HEK293 (cell line): ENCODE data around the gene KARS1.

Experiments used
- CTCF ChIA-PET: fragments of 350-600 bp; formaldehyde crosslinking; extraction: SDS; loops from one replicate; lab custom pipeline; 2021; ENCODE audit warnings: antibody characterized with exemption; lab: Yijun Ruan, JAX
- POLR2A ChIA-PET: fragments of 300-600 bp; formaldehyde crosslinking; extraction: SDS; loops from one replicate; lab custom pipeline; 2020; ENCODE audit warnings: antibody characterized with exemption, inconsistent platforms; lab: Yijun Ruan, JAX
- H3K27ac ChIP-seq: fragments of 200-500 bp; sonication (Bioruptor generic); 2 replicates; pipeline ENCODE4 v1.5.1; 2014; ENCODE audit warnings: low read depth, low read length, control low read depth, inconsistent platforms; ENCODE audit errors: extremely low read depth
- H3K36me3 ChIP-seq, 2 experiments: fragments of 200-500 bp in 1 of 2; sonication (Bioruptor generic) in 1 of 2; 1 replicate in 1 of 2; 2 replicates in 1 of 2; pipeline ENCODE4 v1.5.1; 2014 to 2017; ENCODE audit warnings: inconsistent platforms in 2 of 2, low read length in 2 of 2; ENCODE audit not compliant: control insufficient read depth in 2 of 2, insufficient read depth in 1 of 2
- H3K4me1 ChIP-seq: fragments of 200-500 bp; sonication (Bioruptor generic); 2 replicates; pipeline ENCODE4 v1.5.1; 2014; ENCODE audit warnings: mild to moderate bottlenecking, low read length, inconsistent platforms; ENCODE audit not compliant: control insufficient read depth, insufficient read depth
- H3K4me3 ChIP-seq: 2 replicates; pipeline ENCODE4 v1.5.1; 2011; ENCODE audit warnings: low read depth, mild to moderate bottlenecking, control low read depth, low read length, moderate library complexity
- H3K9me3 ChIP-seq: fragments of 200-500 bp; sonication (Bioruptor generic); 2 replicates; pipeline ENCODE4 v1.5.1; 2014; ENCODE audit warnings: low read depth, low read length, inconsistent platforms; ENCODE audit not compliant: control insufficient read depth, insufficient read depth
- GLI2 ChIP-seq: fragments of 450-650 bp; formaldehyde crosslinking; IDR thresholded peaks from 2 replicates; pipeline ENCODE4; 2017; ENCODE audit warnings: missing biosample characterization, missing genetic modification characterization, low read depth, borderline replicate concordance
- HOXD13 ChIP-seq: sonication (generic); formaldehyde crosslinking; IDR thresholded peaks from 2 replicates; pipeline ENCODE4 v1.8.0; 2022; ENCODE audit warnings: missing genetic modification reagents, borderline replicate concordance
- REPIN1 ChIP-seq: fragments of 450-650 bp; formaldehyde crosslinking; IDR thresholded peaks from 2 replicates; pipeline ENCODE4 v1.5.1; 2017; ENCODE audit warnings: missing biosample characterization, missing genetic modification characterization, low read depth
- SCRT1 ChIP-seq: fragments of 450-650 bp; formaldehyde crosslinking; IDR thresholded peaks from 2 replicates; pipeline ENCODE4 v1.5.1; 2016; ENCODE audit warnings: missing biosample characterization, missing genetic modification characterization, borderline replicate concordance
- SP2 ChIP-seq: fragments of 450-650 bp; formaldehyde crosslinking; IDR thresholded peaks from 2 replicates; pipeline ENCODE4 v1.5.1; 2016; ENCODE audit warnings: missing biosample characterization, missing genetic modification characterization
- ZBTB20 ChIP-seq: fragments of 450-650 bp; formaldehyde crosslinking; IDR thresholded peaks from 2 replicates; pipeline ENCODE4 v1.5.1; 2016; ENCODE audit warnings: missing biosample characterization, missing genetic modification characterization
- ZFP3 ChIP-seq: fragments of 450-650 bp; formaldehyde crosslinking; IDR thresholded peaks from 2 replicates; pipeline ENCODE4 v1.5.1; 2016; ENCODE audit warnings: low read depth, missing biosample characterization, missing genetic modification characterization
- ZIC2 ChIP-seq: fragments of 450-650 bp; formaldehyde crosslinking; IDR thresholded peaks from 2 replicates; pipeline ENCODE4 v1.5.1; 2016; ENCODE audit warnings: missing biosample characterization, missing genetic modification characterization
- ZNF10 ChIP-seq: fragments of 450-650 bp; formaldehyde crosslinking; IDR thresholded peaks from 2 replicates; pipeline ENCODE4 v1.5.1; 2017; ENCODE audit warnings: missing biosample characterization, missing genetic modification characterization
- ZNF138 ChIP-seq: fragments of 450-650 bp; formaldehyde crosslinking; IDR thresholded peaks from 2 replicates; pipeline ENCODE4 v1.5.1; 2016; ENCODE audit warnings: missing biosample characterization, missing genetic modification characterization, borderline replicate concordance
- ZNF174 ChIP-seq: fragments of 450-650 bp; formaldehyde crosslinking; IDR thresholded peaks from 2 replicates; pipeline ENCODE4 v1.5.0; 2017; ENCODE audit warnings: missing biosample characterization, mild to moderate bottlenecking, missing genetic modification characterization
- ZNF404 ChIP-seq: fragments of 450-650 bp; formaldehyde crosslinking; IDR thresholded peaks from 2 replicates; pipeline ENCODE4 v1.5.1; 2017; ENCODE audit warnings: missing biosample characterization, missing genetic modification characterization
- ZNF416 ChIP-seq: fragments of 450-650 bp; formaldehyde crosslinking; IDR thresholded peaks from 2 replicates; pipeline ENCODE4 v1.5.1; 2016; ENCODE audit warnings: missing biosample characterization, missing genetic modification characterization
- ZNF433 ChIP-seq: fragments of 450-650 bp; formaldehyde crosslinking; IDR thresholded peaks from 2 replicates; pipeline ENCODE4 v1.5.1; 2016; ENCODE audit warnings: missing biosample characterization, missing genetic modification characterization, low read depth
- ZNF514 ChIP-seq: fragments of 450-650 bp; formaldehyde crosslinking; IDR thresholded peaks from 2 replicates; pipeline ENCODE4 v1.5.1; 2016; ENCODE audit warnings: missing biosample characterization, missing genetic modification characterization
- ZNF560 ChIP-seq: fragments of 450-650 bp; formaldehyde crosslinking; IDR thresholded peaks from 2 replicates; pipeline ENCODE4 v1.5.1; 2017; ENCODE audit warnings: missing biosample characterization, missing genetic modification characterization, borderline replicate concordance
- ZNF610 ChIP-seq: fragments of 450-650 bp; formaldehyde crosslinking; IDR thresholded peaks from 2 replicates; pipeline ENCODE4 v1.5.1; 2016; ENCODE audit warnings: missing biosample characterization, missing genetic modification characterization, borderline replicate concordance
- ZNF658 ChIP-seq: fragments of 450-650 bp; formaldehyde crosslinking; IDR thresholded peaks from 2 replicates; pipeline ENCODE4; 2016; ENCODE audit warnings: missing biosample characterization, missing genetic modification characterization
- ZNF837 ChIP-seq: fragments of 450-650 bp; formaldehyde crosslinking; IDR thresholded peaks from 2 replicates; pipeline ENCODE4 v1.5.1; 2016; ENCODE audit warnings: missing biosample characterization, missing genetic modification characterization
- TF ChIP-seq, protein P1 (sequence below): fragments of 450-650 bp; formaldehyde crosslinking; IDR thresholded peaks from 2 replicates; pipeline ENCODE4 v1.5.1; 2016; ENCODE audit warnings: missing biosample characterization, missing genetic modification characterization
- TF ChIP-seq, protein P2 (sequence below): sonication (generic); formaldehyde crosslinking; IDR thresholded peaks from 2 replicates; pipeline ENCODE4 v1.8.1; 2022; ENCODE audit warnings: mild to moderate bottlenecking, moderate library complexity, missing genetic modification reagents
- TF ChIP-seq, protein P3 (sequence below): fragments of 450-650 bp; formaldehyde crosslinking; IDR thresholded peaks from 2 replicates; pipeline ENCODE4 v1.5.1; 2016; ENCODE audit warnings: missing biosample characterization, missing genetic modification characterization, borderline replicate concordance

The KARS1 gene

DNA sequence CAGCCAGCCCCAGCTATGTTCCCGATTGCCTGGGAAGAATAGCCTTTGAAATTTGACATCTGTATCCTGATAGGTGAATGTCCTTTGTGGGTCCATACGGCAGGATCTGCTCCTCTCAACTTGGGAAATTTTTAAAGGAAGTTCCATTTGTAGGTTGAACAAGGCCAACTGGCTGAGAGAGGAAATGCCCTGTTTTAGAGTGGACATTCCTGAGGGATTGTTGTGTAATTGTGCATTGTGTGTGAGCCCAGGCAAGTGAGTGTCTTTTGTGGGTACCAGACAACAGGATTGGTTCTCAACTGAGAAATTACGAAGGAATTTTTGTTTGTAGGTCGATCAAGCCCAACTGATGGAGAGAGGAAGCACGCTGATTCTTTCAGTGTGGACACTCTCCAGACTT is 31.9 kb upstream of the KARS1 start (continued):
- no peak for TF ChIP-seq ZNF433 (tag by site-specific recombination)
- TF ChIP-seq ZNF658 (tag by site-specific recombination) = no peak
- TF ChIP-seq ZNF560 (tag by site-specific recombination) = no peak
- no peak for TF ChIP-seq ZNF404 (tag by site-specific recombination)
- TF ChIP-seq, protein P1, sequence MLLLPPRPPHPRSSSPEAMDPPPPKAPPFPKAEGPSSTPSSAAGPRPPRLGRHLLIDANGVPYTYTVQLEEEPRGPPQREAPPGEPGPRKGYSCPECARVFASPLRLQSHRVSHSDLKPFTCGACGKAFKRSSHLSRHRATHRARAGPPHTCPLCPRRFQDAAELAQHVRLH (tag by site-specific recombination) = no peak
- no peak for TF ChIP-seq ZNF138 (tag by site-specific recombination)
- TF ChIP-seq ZNF416 = no peak
- no peak for TF ChIP-seq ZNF174
- TF ChIP-seq, all 188 proteins: peak for 0

DNA sequence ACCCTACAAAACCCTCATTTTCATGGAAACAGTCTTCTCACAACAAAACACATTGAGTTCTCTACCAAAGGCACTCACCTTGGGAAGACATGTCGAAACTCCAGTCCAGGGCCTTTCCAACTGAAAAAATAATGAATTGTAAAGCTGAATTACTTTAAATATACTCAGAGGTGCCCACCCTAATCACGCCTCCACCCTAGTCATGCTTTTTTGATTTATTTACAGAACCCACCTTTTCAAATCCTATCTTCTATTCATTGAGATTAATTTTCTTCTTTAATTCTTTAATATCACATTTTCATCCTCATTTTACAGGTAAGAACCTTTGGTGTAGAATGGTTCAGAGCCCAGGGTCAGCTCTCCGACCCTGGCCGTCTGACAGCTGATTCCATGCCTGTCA is 29.4 kb upstream of the KARS1 start, which contains the start of gene CPHXL2:
CPHXL2 (minus strand) TSS at position 101 of the 400 bp plus-strand sequence; CDS start at position 91, 10 bp downstream.
- H3K4me3 ChIP-seq = no peak within 1 kb of the TSS
- no peak for TF ChIP-seq ZNF837 (tag by site-specific recombination)
- TF ChIP-seq, all 188 proteins: peak for 0
- ChIA-PET POLR2A (no interaction called here), CTCF (interaction anchor here (0.6 kb wide), 1 partner anchor 32 kb away, joined by 3 read pairs; no protein-coding TSS in a partner anchor)
- no peaks in the 10 kb centered on the region for H3K9me3 ChIP-seq
- no peaks in the 10 kb centered on the region for H3K36me3 ChIP-seq
- no peaks in the 10 kb centered on the region for H3K4me1 ChIP-seq
- no peak within 1 kb of the TSS for H3K27ac ChIP-seq

DNA sequence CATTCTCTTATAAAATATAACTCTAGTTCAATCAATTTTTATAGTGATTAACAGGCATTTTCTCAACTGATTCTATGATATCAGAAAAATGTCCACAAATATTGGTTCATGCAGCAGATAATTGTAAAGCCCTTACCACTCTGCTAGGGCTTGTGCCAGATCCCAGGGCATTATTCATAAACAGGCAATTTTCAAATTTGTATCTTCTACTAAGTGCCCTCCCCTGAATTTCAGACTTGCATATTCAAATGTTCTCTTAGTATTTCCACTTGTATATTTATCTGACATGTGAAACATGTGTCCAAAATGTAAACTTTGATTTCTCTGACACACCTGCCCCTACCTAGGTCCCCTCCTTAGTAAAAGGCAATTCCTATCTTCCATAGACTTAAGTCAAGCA is 20.0 kb upstream of the KARS1 start:
- Histone ChIP-seq H3K9me3 (no peaks in the 10 kb centered on the region), H3K4me3 (no peak overlapping the region), H3K27ac (no peak overlapping the region), H3K36me3 (peaks cover 0 to 4% of the 10 kb centered on the region in 2 experiments; a peak in 1 of 3 replicates), H3K4me1 (no peaks in the 10 kb centered on the region)
- ChIA-PET CTCF (no interaction called here), POLR2A (no interaction called here)
- TF ChIP-seq ZIC2 (tag by site-specific recombination) (no peak), GLI2 (no peak), ZBTB20 (tag by site-specific recombination) (no peak)

DNA sequence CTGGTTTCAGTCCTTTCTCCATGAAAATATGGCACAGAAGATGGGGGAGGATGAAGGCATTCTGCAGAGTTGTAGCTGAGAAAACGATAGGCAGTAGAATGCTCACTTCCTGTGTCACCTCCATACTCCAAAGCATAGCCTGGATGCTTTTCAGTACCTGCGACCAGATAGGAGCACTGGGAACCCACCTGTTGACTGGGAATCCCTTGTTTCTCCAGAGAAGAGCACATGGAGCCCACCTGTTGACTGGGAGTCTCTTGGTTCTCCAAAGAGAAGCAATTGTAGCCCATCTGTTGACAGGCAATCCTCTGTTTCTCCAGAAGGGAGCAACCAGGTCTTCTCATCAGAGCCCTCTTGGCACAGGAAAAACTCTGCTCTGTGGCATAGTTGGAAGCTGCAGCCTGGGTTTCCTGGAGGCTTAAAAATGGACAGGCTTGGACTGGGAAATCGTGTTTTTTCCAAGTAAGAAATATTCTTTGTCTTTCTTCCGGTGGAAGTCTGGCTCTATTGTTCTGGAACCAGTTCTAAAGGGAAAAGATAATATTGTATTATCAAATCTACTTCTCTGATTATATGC is 13.3 kb upstream of the KARS1 start:
- ChIA-PET POLR2A (no interaction called here), CTCF (no interaction called here)
- no peaks in the 10 kb centered on the region for H3K9me3 ChIP-seq
- peaks cover 25 to 39% of the 10 kb centered on the region in 2 experiments; a peak in 2 of 3 replicates for H3K36me3 ChIP-seq
- no peak overlapping the region for H3K27ac ChIP-seq
- H3K4me1 ChIP-seq = no peaks in the 10 kb centered on the region
- no peak overlapping the region for H3K4me3 ChIP-seq
- TF ChIP-seq ZNF10 (tag by site-specific recombination) = no peak
- no peak for TF ChIP-seq REPIN1
- TF ChIP-seq, protein P2, sequence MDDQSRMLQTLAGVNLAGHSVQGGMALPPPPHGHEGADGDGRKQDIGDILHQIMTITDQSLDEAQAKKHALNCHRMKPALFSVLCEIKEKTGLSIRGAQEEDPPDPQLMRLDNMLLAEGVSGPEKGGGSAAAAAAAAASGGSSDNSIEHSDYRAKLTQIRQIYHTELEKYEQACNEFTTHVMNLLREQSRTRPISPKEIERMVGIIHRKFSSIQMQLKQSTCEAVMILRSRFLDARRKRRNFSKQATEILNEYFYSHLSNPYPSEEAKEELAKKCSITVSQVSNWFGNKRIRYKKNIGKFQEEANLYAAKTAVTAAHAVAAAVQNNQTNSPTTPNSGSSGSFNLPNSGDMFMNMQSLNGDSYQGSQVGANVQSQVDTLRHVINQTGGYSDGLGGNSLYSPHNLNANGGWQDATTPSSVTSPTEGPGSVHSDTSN (CRISPR knock-in tag) = no peak
- TF ChIP-seq ZNF138 (tag by site-specific recombination) = no peak
- TF ChIP-seq SP2 (tag by site-specific recombination) = no peak
- no peak for TF ChIP-seq HOXD13 (CRISPR knock-in tag)
- TF ChIP-seq GLI2 = no peak
- no peak for TF ChIP-seq ZNF610 (tag by site-specific recombination)
- TF ChIP-seq ZFP3 (tag by site-specific recombination) = no peak
- peak; percentile 96 for TF ChIP-seq SCRT1 (tag by site-specific recombination)
- TF ChIP-seq ZNF514 (tag by site-specific recombination) = no peak
- TF ChIP-seq, protein P3, sequence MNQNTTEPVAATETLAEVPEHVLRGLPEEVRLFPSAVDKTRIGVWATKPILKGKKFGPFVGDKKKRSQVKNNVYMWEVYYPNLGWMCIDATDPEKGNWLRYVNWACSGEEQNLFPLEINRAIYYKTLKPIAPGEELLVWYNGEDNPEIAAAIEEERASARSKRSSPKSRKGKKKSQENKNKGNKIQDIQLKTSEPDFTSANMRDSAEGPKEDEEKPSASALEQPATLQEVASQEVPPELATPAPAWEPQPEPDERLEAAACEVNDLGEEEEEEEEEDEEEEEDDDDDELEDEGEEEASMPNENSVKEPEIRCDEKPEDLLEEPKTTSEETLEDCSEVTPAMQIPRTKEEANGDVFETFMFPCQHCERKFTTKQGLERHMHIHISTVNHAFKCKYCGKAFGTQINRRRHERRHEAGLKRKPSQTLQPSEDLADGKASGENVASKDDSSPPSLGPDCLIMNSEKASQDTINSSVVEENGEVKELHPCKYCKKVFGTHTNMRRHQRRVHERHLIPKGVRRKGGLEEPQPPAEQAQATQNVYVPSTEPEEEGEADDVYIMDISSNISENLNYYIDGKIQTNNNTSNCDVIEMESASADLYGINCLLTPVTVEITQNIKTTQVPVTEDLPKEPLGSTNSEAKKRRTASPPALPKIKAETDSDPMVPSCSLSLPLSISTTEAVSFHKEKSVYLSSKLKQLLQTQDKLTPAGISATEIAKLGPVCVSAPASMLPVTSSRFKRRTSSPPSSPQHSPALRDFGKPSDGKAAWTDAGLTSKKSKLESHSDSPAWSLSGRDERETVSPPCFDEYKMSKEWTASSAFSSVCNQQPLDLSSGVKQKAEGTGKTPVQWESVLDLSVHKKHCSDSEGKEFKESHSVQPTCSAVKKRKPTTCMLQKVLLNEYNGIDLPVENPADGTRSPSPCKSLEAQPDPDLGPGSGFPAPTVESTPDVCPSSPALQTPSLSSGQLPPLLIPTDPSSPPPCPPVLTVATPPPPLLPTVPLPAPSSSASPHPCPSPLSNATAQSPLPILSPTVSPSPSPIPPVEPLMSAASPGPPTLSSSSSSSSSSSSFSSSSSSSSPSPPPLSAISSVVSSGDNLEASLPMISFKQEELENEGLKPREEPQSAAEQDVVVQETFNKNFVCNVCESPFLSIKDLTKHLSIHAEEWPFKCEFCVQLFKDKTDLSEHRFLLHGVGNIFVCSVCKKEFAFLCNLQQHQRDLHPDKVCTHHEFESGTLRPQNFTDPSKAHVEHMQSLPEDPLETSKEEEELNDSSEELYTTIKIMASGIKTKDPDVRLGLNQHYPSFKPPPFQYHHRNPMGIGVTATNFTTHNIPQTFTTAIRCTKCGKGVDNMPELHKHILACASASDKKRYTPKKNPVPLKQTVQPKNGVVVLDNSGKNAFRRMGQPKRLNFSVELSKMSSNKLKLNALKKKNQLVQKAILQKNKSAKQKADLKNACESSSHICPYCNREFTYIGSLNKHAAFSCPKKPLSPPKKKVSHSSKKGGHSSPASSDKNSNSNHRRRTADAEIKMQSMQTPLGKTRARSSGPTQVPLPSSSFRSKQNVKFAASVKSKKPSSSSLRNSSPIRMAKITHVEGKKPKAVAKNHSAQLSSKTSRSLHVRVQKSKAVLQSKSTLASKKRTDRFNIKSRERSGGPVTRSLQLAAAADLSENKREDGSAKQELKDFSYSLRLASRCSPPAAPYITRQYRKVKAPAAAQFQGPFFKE (tag by site-specific recombination) = no peak
